NCI-H146 (cell line): Measurements from ENCODE around the gene EMP2.
"Not testable (repeated sequence)": the region's sequence is repeated elsewhere in the genome, so short reads cannot be mapped to it uniquely, and the experiment has no call there.

Source experiments
- DNase-seq: peaks from one replicate; lab custom pipeline; 2025; lab: John Stamatoyannopoulos, UW

EMP2 gene

DNA sequence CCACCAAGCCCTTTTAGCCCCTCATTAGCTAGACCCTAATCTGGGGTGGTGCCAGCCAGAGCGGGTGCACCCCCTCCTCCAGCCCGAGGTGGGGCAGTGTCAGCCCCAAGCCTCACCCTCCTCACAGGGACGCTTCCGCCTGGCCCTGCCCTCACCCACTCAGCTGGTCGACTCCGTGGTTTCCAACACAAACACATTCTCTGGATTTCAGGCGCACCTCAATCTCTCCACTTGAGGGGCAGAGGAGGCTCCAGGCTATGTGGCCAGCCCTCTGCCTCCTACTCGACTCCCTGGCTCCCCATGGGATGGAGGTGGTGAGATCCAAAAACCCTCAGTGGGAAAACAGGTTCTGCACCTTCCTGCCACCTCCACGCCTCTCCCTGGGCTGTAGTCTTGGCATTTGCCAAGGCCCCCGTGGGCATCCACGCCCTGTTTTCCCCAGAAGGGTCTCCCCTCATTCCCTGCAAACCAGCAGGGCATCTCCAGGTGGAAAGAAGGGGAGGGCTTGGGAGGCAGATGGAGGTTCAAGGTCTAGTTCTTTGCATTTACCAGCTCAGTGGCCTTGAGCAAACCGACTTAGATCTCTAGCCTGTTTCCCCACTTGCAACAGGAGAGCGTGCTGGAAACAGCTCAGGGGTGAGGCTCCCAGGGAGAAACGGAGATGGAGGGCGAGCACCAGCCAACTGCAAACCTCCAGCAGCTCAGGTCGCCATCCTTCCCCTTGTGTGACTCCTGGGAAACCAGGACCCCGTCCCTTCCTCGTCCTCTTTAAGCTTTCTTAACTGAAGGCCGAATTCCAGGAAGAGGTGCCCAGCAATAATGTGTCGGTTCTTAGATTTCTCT, 1.7 kb downstream of the EMP2 start:
- DNase-seq = no peak

DNA sequence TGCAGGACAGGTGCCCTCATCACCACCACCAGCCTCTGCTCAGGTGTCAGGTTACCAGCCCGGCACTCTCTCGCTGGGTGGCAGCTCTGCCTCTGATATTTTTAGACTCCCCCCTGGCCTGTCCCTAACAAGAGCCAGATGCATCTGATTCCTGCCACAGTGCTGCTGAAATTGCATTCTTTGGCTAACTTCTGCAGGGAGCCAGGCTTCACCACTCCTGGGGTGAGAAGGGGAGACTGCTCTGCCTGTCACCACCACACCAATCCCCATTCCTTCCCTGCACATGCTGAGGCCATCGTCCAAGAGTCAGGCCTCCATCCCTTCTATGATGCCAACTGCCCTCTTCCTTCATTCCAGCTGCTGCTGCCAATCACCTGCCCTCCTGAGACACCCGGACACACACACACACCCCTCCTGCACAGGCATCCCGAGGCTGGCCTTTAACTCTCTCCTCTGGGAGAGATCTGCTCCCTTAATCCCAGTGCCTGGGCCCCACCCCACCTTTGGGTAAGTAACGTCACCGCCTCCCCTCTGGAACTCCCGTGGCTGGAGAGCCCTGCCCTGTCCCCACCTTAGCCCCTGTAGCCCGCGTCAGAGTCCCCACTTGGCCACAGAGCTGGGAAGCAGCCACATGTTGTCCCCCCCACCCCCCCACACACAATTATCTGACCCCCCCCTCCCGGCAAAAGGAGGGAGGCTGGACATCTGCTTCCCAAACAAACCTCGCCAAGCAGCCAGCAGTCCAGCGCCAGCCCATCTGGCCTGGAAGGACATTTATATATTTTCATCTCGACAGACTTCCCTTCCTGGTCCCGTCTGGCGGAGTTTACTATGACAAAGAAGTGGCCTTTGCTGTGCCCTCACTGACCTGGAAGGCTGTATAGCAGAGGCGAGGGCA, 2.8 kb downstream of the EMP2 start:
- no peak for DNase-seq

- DNase-seq = no peak
Observed at GRCh38 chr16:10576390-10577304, 3.8 kb downstream of the EMP2 start.

DNA sequence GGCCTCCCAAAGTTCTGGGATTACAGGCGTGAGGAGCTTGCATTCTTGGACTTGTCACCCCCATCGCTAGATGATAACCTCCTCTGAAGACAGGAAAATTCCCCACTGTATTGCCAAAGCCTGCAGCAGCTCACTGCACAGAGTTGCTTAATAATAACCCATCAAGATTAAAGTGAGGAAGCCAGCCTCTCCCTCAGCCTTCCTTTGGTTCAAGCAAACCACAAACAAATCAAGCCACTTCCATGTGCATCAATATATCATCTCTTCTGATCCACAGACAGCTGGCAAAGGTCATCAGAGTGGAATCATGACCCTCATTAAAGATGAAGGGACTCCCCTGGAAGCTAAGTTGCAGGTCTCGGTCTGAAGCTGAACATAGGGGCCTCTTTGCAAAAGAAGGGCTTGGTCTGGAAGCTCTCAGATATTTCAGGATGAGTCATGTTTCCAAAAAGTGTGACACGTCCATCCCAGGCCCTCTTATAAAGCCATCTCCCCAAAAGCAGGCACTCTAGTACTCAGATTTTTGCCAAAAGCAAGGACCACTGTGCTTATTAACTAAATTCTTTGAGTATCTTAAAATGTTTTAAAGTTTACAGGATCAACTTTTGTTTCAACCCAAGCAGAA, 4.8 kb downstream of the EMP2 start:
- no peak for DNase-seq

DNA sequence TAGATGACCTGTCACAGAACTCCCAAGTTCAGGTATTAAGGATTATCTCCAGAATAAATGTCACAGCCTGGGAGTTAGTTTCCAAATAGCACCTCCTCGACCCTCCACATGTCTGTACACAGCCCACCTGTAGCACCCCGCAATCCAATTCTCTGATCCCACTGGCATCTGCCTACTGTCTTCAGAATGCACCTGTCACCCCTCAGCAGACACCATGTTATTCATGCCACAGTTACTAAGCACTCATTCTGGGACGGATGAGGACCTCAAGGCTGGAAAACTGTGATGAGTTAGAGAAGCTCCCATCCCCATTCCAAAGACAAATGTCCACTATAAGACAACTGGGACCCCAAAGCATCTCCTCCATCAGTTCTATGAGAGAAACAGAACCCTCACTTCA, 7.8 kb downstream of the EMP2 start:
- DNase-seq = no peak

DNA sequence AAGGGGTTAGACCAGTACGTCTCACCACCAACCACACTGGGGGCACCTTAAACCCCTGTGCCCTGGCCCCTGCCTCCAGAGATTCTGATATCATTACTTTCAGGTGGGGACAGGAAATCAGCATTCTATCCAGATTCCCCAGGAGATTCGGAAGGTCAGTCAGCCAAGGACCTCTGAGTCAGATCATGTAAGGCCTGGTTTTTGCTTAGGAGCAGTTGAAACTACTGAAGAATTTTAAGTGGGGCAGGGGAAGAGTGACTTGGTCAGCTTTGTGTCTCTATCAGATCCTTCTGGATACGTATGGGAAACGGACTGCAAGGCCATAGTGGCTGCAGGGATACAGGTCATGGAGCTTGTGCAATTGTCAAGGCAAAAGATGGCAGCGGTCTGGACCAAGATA, 9.0 kb downstream of the EMP2 start:
- DNase-seq = no peak

DNA sequence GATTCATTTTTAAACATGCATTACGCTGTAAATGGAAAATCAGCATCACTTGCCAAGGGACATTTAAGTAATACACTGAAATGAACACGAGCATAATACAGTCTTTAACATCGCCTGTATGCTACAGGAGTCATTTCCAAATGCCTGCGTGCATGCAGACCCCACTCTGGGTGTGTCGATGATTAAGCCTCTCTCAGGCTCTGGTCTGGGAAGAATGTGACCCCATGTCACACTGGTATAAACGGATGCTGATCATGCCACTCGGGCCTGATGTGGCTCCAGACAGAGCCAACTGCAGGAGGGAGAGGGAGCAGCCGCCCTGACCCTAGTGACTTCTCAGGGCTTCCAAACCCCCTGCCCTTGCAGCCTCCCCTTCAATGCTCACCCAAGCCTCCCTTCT, 10.8 kb downstream of the EMP2 start:
- no peak for DNase-seq

DNA sequence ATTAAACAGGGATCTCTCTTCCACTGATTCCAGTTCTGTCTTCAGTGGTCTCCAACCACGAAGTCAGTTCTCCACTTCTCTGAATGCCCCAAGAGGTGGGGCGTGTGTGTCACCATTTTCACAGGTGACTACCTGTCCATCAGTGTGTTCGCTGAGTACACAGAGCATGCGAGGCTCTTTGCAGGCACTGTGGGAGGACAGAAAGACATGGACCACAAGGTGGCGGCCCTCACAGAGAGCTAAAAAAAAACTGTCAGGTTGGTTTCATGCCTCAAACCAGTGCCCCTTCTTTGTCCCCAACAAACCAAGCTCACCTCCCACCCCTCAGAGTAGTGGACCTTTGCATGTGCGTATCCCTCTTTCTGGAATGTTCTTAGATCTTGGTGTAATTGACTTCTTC, 13.8 kb downstream of the EMP2 start:
- DNase-seq = no peak

DNA sequence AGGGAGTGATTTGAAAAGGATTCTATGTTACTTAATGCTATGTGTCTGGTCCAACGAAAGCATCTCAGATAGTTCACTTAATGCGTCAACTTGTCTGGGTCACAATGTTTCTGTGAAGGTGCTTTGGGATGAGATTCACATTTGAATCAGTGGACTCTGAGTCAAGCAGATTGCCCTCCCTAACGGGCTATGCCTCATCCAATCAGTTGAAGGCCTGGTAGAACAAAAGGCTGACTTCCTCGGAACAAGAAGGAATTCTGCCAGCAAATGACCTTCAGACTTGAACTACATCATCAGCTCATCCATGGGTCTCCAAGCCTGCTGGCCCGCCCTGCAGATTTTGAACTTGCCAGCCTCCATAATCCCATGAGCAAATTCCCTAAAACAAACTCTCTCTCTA, 15.2 kb downstream of the EMP2 start:
- no peak for DNase-seq

GRCh38 chr16:10564591-10564990, 15.8 kb downstream of the EMP2 start:
- DNase-seq = no peak

DNA sequence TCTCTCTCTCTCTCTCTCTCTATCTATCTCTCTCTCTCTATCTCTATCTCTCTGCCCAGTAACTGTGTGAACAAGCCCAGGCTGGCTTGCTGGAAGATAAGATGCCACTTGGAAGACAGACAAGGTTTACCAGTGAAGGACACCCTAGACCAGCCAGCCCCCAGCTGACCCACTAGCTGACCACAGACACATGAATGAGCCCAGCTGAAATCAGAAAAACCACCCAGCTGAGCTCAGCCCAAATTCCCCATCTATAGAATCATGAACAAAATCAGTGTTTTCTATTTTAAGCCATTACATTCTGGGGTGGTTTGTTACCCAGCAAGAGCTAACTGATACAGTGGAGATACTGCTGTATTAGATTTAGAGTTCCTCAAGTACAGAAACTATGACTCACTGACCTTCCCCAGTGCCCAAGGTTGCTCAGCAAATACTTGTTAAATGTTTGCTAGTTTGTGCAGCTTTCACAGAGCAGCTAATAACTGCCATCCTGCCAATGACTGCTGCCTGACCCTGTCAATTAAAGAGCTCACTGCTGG, 18.0 kb downstream of the EMP2 start:
- DNase-seq = no peak

DNA sequence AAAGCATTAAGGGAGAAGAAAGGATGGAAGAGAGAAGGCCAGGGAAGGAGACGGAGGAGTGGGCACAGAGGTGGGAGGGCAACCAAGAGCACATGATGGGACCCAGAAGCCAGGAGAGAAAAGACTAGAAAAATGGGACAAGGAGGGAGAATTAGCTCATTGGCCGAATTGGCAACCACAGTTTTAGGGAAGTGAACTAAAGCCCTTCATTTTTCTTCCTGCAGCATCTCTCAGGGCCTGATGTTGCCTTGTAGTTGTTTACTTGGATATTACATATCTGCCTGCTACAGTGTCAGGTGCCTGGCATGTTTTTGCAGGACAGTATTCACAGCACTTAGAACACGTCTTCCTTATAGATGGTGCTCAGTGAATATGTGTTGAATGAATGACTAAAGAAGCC, 19.0 kb downstream of the EMP2 start:
- DNase-seq = no peak

- DNase-seq = no peak
Observed at GRCh38 chr16:10561001-10561400, 19.4 kb downstream of the EMP2 start.

- DNase-seq = not testable (repeated sequence)
Observed at GRCh38 chr16:10559792-10560191, 20.6 kb downstream of the EMP2 start.

- no peak for DNase-seq
Observed at GRCh38 chr16:10558746-10559641, 21.4 kb downstream of the EMP2 start.

- DNase-seq = no peak
Observed at GRCh38 chr16:10558305-10558704, 22.1 kb downstream of the EMP2 start.

DNA sequence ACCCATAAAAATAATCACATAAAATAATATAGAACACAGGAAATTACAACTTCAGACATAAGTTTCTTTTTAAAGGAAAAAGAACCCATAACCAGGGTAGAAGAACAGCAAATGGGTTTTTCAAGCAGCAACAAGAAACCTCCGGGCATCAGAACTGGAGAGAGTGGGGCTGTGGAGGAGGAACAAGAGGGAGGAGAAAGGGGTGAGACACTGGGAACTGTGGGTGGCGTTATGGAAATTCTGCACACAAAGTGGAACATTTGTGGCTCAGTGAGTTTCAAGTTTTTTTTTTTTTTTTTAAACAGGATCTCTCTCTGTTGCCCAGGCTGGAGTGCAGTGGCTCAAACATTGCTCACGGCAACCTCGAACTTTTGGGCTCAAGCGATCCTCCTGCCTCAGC, 22.6 kb downstream of the EMP2 start:
- no peak for DNase-seq

GRCh38 chr16:10556236-10556635, 24.2 kb downstream of the EMP2 start:
- no peak for DNase-seq

GRCh38 chr16:10554569-10554968, 25.8 kb downstream of the EMP2 start:
- no peak for DNase-seq

DNA sequence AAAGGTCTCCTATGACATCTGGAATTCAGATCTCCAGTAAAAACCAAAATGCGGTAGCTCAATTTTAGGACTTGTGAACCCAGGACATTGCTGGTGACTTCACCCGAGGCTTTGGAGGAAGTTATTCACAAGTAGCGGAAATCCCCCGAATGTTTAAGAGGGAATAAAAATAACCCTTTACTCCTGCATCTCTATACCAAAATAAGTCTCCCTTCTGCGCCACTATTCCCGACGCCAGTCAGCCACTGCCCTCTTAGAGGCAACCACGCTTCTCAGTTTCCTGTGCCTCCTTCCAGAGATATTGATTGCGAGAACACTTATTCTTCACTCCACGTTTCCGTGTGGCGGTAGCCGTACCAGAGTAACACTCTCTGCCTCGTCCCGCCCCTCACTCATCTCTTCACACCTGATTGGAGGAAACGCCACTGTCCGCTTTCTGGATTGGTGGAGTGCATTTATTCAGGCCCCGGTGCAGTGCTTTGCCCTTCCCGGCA, 27.4 kb downstream of the EMP2 start:
- no peak for DNase-seq
